GM18519 (cell line): ENCODE data around the gene RP2.

Experiments used
- ATAC-seq: cut with Tn5 transposase; IDR thresholded peaks from one replicate; pipeline ENCODE4 v1.9.1; 2021; ENCODE audit warnings: mild to moderate bottlenecking, moderate library complexity; ENCODE audit not compliant: unreplicated experiment, low FRiP score

RP2 gene

DNA sequence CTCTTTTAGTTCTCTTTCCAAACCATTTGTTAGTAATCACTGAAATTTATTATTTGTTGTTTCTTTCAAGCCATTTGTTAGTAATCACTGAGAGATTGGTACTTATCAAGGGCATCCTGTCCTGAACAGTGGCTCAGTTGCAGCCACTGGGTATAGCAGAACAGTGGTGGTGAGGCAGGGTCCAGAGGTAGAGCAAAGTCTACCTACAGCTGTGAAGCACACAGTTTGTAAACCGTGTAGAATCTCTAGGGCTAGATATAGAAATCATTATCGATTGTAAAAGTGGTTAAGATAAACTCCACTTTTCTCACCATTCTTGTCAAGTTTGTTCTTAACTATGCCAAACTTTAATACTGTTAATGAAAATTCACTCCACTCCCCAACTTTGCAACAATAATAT is 79.4 kb downstream of the RP2 start:
- ATAC-seq, result no peak

DNA sequence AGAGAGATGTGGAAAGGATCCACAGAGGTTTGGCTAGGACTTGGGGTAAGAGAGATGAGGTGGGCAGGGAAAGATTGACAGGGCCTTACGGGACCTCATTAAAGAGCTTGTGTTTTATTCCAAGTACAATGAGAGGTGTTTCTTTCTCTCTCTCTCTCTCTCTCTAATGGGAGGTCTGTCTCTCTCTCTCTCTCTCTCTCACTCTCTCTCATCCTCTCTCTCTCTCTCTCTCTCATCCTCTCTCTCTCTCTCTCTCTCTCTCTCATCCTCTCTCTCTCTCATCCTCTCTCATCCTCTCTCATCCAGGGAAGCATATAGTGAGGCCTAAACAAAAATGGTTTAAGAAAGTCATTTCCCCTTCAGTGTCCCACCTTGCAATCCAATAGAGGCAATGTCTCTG is 80.8 kb downstream of the RP2 start:
- no peak for ATAC-seq

DNA sequence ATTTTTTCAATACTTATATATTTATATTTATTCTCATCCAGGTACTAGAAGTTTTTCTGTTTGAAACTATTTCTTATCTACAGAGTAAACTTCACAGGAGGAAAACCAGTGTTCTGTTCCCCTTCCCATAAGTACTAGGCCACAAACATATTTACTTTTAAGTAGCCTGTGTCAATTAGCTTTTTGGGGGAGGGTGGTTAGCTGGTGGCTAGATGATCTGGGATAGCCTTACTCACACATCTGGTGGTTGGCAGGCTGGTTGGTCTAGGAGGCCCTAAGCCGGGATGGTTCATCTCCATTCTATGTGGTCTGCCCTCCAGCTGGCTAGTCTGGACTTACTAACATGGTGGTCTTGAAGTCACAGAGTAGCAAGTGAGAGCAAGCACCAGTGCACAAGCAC is 81.6 kb downstream of the RP2 start:
- no peak for ATAC-seq

DNA sequence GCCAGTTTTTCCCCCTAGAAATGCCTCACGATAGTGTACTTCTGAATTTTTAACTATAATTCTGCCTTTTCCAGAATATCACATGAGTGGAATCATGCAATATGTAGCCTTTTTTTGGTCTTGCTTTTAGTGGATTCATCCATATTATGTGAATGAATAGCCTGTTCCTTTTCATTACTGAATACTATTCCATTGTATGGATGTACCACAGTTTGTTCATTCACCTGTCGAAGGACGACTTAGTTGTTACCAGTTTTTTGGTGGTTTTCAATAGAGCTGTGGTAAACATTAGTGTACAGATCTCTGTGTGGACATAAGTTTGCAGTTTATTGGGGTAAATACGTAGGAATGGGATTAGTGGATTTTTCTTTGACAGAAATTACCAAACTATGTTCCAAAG is 83.4 kb downstream of the RP2 start:
- no peak for ATAC-seq

DNA sequence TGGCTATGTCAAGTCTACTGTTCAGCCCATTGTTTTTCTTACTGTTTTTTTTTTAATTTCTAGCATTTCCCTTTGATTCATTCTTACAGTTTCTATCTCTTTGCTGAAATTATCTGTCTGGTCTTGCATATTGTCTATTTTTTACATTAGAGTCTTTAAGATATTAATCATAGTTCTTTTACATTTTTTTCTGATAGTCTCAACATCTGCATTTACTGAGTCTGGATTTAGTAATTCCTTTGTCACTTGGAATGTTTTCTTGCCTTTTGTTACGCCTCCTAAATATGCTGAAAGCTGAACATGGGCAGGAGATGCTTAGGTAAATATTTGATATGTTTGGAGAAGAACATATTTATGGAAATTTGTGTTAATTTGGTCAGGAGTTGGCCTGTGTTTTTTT is 85.8 kb downstream of the RP2 start:
- ATAC-seq, result no peak

DNA sequence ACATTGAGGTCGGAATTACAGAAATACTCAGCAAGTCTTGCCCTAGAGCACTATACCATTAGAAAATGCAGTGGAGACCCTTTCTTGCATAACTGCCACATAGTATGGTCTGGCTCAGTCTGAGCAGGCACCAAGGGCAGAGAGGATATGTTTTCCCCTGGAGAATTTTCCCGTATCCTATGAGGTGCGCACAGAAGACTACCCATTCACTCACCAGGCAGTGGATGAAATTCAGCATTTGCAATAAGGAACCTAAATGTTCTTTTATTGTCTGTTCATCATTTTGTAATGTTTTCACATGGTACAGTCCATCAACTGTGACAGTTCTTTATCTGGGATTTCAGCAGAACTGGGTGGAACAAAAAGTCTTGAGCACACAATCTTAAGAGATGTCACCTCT is 90.9 kb downstream of the RP2 start:
- no peak for ATAC-seq

DNA sequence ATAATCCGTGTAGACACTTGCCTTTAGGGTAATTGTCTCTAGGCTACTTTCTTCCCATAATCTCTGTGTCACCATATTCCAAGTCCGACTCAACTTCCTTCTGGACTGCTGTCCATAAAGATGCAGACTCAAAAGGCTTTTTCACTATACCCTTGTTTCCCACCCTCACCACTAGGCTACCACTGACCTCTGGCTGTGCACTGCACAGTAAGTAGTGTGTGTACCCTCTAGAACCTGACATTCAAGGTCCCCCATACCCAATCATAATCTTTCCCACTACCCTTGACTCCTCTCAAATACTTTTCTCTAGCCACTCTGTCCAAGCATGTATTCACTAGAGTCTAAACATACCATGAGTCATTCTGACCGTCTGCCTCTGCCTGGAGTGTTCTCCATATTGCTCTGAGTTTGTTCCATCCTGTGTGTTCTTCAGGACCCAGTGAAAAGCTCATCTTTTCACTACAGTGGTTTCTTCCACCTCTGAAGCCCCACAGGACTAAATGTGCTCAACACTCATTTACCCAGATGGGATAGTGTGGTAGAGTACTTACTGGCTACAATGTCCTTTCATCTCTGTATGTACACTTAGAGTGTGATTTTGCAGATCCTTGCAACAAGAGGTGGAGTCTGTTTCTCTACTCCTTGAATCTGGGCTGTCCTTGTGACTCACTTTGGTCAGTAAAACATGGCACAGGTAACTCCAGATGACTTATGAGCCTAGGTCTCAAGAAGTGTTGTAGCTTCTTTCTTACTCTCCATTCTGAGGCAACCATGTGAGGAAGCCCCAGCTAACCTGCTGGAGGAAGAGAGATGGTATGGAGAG is 92.8 kb downstream of the RP2 start:
- no peak for ATAC-seq
